ENCODE results near the gene CTSS. TPM values are rescaled to one million over a fixed set of nuclear protein-coding genes. Genes with fewer than 3 reads are reported as not detected.
"Not testable (repeated sequence)": the region's sequence is repeated elsewhere in the genome, so short reads cannot be mapped to it uniquely, and the experiment has no call there.

Gene CTSS
- polyA plus RNA-seq, 2 of the 4 experiments (the other 2 are of a cell fraction), result 9.4 to 29.6 TPM

GRCh38 chr1:150767704-150768103 is 2.1 kb upstream of the CTSS start:
- peak in 1 of 2 experiments; percentile 23; a peak in 1 of 4 replicates for TF ChIP-seq CEBPB (IDR thresholded peaks at IDR 0.05)
- H3K4me3 ChIP-seq; FAIRE-seq; ATAC-seq; H3K4me2 ChIP-seq; H3K9me3 ChIP-seq; DNase-seq (ENCODE audit: low read depth in 1 of 2, low spot score in 1 of 2): not testable (repeated sequence)
- WGBS (ENCODE audit: missing lambda C conversion rate), result 79% methylated on average over 1 of the region's 1 CpG
- peaks cover 20% of the 10 kb centered on the region for H3K4me1 ChIP-seq
- H3K27ac ChIP-seq, result 0 out of 6 replicates have a peak overlapping the region, but pooled peaks of 1 of the 2 experiments have one; percentile 6
- ChIA-PET POLR2A (interaction anchor here (1.0 kb wide), 1 partner anchor 138 kb away, joined by 3 read pairs; the partner anchor contains the start of gene ENSA), CTCF (interaction anchor here (0.9 kb wide), 1 partner anchor 28 kb away, joined by 3 read pairs; no protein-coding TSS in a partner anchor)

GRCh38 chr1:150765977-150766301 is 361 bp upstream of the CTSS start:
- ATAC-seq, result not testable (repeated sequence)
- H3K4me2 ChIP-seq, result peak overlapping the region; percentile 93

GRCh38 chr1:150764617-150765101 is 919 bp downstream of the CTSS start:
- 13% methylated on average over 2 of the region's 2 CpGs for WGBS (ENCODE audit: missing lambda C conversion rate)
- DNase-seq (ENCODE audit: low read depth in 1 of 2, low spot score in 1 of 2), result peak; percentile 10 to 50
- Histone ChIP-seq H3K4me2 (peak overlapping the region; percentile 93), H3K27ac (peak overlapping the region; percentile 71 to 79), H3K4me1 (peaks cover 20% of the 10 kb centered on the region), H3K9me3 (peaks cover 5% of the 10 kb centered on the region; the same call in 1 of the 3 replicates), H3K4me3 (peak overlapping the region; percentile 33; the same call in 2 of the 3 replicates)
- ATAC-seq, result peak; percentile 56 to 83
- TF ChIP-seq NR3C1 (IDR thresholded peaks at IDR 0.05), result no peak
- no peak for TF ChIP-seq HES2 (IDR thresholded peaks at IDR 0.05)
- TF ChIP-seq EP300 (IDR thresholded peaks at IDR 0.05), result no peak
- peak; percentile 66 to 82; a peak in 2 of 4 replicates for TF ChIP-seq CEBPB (IDR thresholded peaks at IDR 0.05)
- TF ChIP-seq HOXB13 (CRISPR knock-in tag; IDR thresholded peaks at IDR 0.05; ENCODE audit: low read depth), result no peak
- no peak for TF ChIP-seq BCL3 (IDR thresholded peaks at IDR 0.05)
- no peak for TF ChIP-seq FOSL2 (IDR thresholded peaks at IDR 0.05)
- TF ChIP-seq FOSL2 (CRISPR knock-in tag; IDR thresholded peaks at IDR 0.05), result peak; percentile 39; the same call in 1 of the 2 replicates
- TF ChIP-seq PHF8 (IDR thresholded peaks at IDR 0.05; ENCODE audit: borderline replicate concordance, low read depth), result no peak
- TF ChIP-seq ZNF302 (CRISPR knock-in tag; IDR thresholded peaks at IDR 0.05), result no peak
- no peak for TF ChIP-seq ZSCAN20 (CRISPR knock-in tag; IDR thresholded peaks at IDR 0.05)
- TF ChIP-seq USF2 (IDR thresholded peaks at IDR 0.05), result no peak
- no peak for TF ChIP-seq POLR2AphosphoS2 (conservative IDR thresholded peaks at IDR 0.05; ENCODE audit: low read length)
- ChIA-PET POLR2A (no interaction called here), CTCF (interaction anchor here (0.6 to 2.0 kb wide), 5 partner anchors 15 to 632 kb away, joined by 3 to 8 read pairs (median 3); no protein-coding TSS in a partner anchor)
- FAIRE-seq, result no peak

More at GRCh38 chr1:150765977-150766301, 361 bp upstream of the CTSS start:
- DNase-seq (ENCODE audit: low read depth in 1 of 2, low spot score in 1 of 2); H3K4me3 ChIP-seq; H3K9me3 ChIP-seq; POLR2A ChIA-PET; FAIRE-seq: not testable (repeated sequence)
- H3K4me1 ChIP-seq, result peaks cover 20% of the 10 kb centered on the region
- WGBS (ENCODE audit: missing lambda C conversion rate), result 100% methylated on average over 1 of the region's 1 CpG
- peak overlapping the region; percentile 71 to 79 for H3K27ac ChIP-seq
- CTCF ChIA-PET, result interaction anchor here (1.1 kb wide), 1 partner anchor 23 kb away, joined by 3 read pairs; no protein-coding TSS in a partner anchor

GRCh38 chr1:150763018-150763417 is 2.6 kb downstream of the CTSS start:
- no peak for ATAC-seq
- H3K4me3 ChIP-seq, result no peak overlapping the region
- TF ChIP-seq MAZ (IDR thresholded peaks at IDR 0.05; ENCODE audit: borderline replicate concordance, low read depth, low read length) (no peak), TP53 (CRISPR knock-in tag; IDR thresholded peaks at IDR 0.05) (no peak)
- FAIRE-seq, result no peak
- no peak overlapping the region for H3K27ac ChIP-seq
- peaks cover 20% of the 10 kb centered on the region for H3K4me1 ChIP-seq
- ChIA-PET CTCF (interaction anchor here (1.1 kb wide), 1 partner anchor 231 kb away, joined by 3 read pairs; no protein-coding TSS in a partner anchor), POLR2A (no interaction called here)
- no peak for DNase-seq (ENCODE audit: low read depth in 1 of 2, low spot score in 1 of 2)
- WGBS (ENCODE audit: missing lambda C conversion rate), result 88% methylated on average over 3 of the region's 3 CpGs
- no peak overlapping the region for H3K4me2 ChIP-seq
- H3K9me3 ChIP-seq, result peaks cover 5% of the 10 kb centered on the region; the same call in 1 of the 3 replicates

All from A549 (cell line).